NK-92 (cell line): ENCODE measurements around the gene PARD3B.

ENCODE experiments used
- DNase-seq: peaks from one replicate; lab custom pipeline; 2025; ENCODE audit not compliant: unreplicated experiment; lab: John Stamatoyannopoulos, UW

PARD3B gene

DNA sequence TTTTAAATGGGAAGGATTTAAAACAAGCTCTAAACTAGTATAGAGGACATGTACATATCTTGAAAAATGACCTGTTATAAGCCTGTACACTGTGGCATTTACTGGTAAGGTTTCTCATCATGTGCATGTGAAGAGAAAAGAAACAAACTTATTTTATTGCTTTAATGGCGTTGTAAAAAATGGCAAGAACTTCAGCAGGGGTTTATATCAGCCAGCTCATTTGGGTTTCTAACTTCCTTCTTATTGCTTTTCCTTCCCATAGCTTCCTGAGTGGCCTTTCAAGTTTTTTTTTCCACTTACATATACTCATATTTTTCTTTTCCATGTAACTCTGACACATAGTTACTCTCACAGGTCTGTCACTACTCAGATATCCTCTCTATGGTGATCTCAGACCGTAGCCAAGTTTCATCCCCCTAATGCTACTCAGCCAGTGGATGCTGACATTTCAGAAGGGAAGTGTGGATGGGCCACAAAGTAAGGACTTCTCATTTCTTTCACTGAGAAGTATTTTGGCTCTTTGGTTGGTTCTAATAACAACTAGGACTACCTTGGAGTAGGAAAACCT, 198.2 kb downstream of the PARD3B start:
- DNase-seq: no peak

DNA sequence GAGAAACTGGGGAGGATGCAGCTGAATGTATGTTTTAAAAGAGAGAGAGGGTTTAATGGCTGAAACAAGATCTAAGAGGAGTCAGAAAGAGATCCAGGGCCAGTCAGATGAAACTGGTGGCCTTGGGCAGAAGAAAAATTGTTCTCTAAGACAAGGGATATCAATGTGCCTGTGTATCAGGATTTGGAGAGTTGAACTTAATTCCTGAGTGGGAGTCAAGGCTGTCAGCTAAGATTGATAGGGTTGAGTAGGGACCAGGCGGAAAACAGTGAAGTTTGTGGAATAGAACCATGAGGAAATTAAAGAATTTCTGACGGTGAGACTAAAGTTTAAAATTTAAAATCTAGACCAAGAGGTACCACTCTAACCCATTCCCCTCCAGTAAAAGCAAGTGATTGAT, 199.2 kb downstream of the PARD3B start:
- no peak for DNase-seq

DNA sequence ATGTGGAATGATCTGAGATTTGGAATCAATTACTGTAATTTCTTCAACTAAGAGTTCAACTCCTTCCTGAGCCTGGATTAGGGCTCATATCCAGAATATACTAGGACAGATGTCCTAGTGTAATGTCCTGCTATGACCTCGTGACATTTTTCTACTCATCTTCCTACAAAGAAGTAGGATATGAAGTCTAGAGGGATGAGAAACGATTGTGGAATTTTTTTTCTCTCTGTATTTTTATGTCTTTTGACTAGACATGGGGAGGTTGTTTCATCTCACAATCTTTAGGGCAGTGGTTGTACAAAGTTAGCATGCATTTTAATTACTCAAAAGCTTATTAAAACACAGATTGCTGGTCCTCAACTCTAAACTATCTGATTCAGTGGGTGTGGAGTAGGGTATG, 203.0 kb downstream of the PARD3B start:
- no peak for DNase-seq

DNA sequence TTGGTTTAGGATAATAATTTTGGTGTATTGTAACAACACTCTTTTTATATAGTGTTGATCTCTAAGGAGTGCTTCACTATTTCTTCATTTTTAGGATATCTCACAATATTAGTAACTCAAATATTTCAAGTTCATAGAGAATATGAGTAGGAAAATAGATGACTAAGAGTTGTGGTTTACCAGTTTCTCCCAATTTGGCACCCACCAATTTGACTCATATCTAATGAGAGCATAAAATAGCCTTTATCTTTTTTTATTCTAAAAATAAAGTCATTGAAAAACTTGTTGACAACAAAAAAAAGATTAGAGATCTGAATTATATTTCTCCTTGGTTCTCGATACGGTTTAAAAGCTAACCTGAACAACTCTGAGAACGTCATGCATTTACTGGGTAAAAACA, 204.0 kb downstream of the PARD3B start:
- DNase-seq: no peak

DNA sequence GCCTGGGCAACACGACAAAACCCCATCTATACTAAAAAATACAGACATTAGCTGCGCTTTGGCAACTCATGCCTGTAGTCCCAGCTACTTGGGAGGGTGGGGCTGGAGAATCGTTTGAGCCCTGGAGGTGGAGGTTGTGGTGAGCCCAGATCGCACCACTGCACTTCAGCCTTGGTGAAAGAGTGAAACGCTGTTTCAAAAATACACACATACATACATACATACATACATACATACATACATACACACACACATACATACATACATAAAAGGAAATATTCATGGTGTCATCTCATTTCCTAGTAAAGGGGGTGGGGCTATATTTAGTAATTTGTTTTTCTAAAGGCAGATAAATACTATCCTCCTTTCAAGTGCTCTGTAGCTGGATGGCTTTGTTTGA, 205.1 kb downstream of the PARD3B start:
- DNase-seq: no peak

DNA sequence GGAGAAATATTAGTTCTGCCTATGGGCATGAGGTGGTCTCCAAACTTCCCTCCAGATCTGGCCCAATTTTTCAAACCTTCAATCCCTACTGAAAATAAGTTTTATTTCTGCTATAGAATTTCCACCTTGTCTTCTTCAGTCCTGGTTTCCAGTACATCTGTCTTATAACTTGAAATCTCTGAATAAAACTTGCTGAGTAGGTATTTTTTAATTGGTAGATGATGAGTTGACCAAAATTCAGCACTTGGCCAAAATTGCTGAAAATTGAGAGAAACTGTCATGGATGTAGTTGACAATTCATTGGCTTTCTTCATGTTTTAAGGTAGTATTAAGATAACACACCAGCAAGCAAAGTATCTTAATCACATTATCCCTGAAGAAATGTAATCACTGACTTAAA, 206.2 kb downstream of the PARD3B start:
- DNase-seq: no peak

DNA sequence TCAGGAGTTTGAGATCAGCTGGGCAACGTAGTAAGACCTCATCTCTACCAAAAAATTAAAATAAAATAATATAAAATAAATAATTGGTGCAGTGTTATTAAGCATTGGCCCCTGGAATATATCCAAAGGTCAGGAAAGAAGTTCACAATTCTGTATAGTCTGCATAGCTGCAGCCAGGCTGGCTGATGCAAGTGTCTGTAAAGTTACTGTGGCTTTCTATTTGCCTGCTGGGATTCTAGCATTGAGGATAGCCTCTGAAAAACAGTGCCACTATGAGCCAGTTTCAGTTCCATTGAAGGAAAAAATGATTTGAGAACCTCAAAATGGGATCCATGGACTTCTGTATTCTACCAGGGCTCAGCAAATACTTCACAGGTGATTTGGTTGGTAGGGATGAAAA, 208.6 kb downstream of the PARD3B start:
- no peak for DNase-seq

DNA sequence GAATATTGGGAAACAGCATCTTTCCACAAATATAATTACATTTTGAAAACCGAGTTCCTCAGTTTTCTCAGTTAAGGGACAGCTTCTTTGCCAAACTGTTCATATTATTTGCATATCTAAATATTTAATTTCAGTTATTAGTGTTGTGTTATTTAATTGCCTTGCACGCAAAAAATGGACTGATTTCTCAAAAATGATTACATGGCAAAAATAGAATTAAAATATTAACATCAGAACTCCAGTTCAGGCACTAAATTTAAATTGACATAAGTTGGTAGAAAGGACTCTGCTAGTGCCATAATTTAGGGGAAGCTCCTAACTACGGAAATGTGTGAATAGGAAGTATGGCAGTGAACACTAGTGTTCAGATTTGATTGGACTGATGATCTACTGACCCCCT, 209.6 kb downstream of the PARD3B start:
- no peak for DNase-seq

DNA sequence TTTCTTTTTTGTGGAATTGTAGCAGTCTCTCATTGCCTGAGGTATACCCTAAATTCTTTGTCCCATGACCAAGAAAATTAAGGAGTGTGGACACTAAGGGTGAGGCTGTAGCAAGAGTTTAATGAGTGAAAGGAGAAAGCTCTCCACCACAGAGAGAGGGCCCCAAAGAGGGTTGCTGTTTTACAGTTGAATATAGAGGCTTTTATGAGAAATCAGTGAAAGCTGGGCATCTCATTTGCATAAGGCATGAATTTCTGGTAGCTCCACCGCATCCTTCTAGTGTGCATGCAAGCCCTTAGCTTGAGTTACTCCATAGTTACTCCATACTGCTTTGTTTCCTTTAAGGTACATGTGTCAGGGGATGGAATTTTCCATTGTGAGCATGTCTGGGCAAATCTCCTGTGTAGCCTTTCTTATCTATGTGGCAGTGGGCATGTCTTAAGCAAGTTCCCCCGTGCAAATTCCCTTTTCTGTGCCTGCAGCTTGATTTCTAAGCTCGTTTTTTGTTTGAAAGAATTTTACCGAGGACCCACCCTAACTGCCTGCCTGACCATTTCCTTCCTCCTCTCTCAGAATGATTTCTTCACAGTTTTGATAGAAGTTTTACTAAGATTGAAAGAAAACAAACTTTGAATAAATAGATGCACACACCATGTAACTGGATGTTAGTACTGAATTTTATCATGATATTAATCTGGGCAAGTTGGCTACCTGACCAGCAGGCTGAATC, 218.9 kb downstream of the PARD3B start:
- DNase-seq: no peak

DNA sequence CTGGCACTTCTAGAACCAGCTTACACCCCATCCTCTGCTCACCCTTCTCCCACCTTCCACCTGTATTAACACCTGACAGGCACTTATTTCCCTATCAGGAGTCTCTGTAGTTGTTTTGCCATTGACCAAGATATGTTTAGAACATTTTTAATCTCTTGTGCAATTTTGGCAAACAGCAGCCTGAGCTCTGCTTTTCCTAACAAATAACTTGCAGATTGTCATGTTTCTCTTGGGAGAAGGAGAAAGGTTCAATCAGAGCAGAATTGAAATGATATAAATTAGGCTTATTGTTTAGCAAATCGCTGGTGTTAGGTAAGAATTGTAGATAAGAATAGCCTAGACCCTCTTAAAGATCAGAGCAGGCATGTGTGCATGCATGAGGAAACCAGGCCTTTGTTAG, 225.5 kb downstream of the PARD3B start:
- DNase-seq: no peak

DNA sequence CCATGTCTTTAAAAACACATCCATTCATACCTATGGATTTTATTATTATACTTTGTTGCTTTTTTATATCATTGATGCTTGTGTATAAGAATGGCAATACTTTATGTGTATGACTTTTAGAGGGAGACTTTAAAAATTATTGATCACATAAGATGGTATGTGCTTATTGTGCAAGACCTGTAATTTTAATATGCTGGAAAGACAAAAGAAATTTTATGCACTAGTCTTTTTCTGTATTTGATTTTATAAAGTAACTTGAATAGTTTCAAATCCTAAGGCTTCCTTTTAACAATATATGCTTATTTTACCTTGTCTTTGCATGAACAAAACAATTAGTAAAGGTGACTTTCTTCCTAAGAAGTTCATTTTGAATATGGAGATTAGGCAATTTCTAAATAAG, 226.4 kb downstream of the PARD3B start:
- DNase-seq: no peak

DNA sequence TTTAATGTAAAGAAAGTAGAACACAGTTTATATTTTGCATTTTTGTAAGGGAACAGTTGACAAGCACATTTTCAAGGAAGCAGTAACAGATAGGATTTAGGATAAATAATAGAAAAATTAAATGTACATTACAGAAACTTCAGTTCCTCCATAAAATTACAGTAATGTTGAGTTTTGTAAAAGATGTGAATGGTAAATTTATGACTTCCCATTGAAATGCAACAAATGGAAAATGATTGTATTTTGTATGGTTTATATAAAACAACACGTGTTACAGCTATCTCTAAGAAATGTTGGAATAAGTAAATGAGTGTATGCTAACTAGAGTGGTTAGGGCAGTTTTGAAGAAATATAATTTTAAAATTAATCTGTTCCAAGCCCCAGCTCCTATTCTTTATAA, 227.3 kb downstream of the PARD3B start:
- DNase-seq: no peak

DNA sequence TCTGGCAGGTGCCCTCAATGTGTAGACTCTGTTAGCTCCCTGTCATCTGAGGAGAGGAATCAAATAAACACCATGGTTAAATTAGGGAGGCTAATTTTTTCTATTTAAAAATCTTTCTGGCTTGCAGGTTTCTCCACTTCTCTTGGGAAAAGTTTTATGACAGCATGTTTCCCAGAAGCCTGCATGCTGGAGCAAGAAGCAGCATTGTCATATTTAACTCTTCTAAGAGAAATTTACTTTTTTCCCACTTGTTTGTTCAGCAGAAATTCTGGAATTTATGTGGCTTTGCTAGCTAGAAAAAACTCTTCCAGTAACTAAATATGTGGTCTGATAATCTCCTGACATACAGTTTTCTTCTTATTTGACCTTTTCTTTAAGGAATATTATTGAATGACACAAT, 230.5 kb downstream of the PARD3B start:
- DNase-seq: no peak

DNA sequence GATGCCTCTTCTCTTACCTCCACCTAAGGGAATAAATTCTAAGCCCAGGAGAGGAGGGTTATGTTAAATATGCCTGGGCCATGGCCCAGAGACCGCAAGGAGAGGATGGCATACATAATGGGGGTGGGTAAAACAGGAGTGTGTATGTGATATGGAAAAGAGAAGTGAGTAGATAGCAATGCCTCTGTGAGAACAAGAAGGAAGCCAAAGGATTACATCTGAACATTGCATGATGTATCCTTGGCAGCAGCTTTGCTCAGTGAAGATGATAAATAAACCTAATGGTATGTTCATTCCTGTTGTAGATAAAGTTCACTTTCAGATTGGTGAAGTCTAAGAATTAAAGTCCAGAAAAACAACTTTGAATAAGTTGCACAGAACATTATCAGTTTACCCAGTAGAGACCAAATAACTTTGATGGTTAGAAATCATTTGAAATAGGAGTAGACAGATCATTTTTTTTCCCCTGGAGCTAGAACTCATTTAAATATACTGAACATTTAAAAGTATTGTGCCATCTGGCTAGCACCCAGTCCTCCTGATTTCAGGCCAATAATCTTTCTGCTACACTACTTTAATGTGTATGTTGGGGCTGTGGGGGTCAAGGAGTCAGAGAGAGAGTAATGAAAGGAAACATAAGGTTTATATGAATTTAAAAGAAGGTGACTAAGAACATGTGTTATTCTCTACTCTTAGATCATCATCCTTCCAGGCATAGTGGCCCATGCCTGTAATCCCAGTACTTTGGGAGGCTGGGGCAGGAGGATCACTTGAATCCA, 231.7 kb downstream of the PARD3B start:
- no peak for DNase-seq

DNA sequence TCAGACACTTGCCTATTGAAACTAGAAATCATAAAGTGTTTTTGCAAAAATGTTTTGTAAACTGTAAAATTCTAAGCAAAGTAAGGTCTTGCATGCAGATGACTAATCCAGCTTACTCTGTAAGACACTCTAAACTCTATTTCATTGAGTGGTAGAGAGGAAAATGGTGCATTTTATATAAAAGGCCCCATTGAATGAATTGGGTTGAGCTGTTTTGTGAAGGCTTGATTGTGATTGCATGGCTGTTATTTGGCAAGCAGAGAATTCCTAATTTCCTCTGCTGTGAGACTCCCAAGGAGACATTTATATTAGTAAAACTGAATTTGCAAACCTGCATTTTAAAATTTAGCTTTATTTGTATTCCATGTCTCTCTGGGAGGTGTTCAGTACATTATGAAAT, 234.5 kb downstream of the PARD3B start:
- DNase-seq: no peak

DNA sequence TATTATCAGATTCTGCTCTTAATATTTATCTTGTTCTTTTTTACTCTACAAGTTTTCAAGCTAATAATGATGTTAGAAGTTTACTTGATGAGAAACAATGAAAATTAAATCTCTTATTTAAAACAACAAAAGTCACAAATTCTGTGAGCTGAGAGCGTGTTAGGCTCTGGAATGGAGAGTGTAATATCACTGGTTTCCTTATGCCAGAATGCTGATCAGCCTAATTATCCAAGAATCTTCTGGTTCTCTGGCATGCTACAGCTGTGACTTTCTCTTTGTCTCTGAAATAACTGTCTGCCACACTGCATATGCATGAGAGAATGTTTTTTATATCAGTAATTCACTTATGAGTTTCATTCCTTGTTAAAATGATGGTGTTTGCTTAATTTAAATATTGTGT, 236.7 kb downstream of the PARD3B start:
- DNase-seq: no peak

DNA sequence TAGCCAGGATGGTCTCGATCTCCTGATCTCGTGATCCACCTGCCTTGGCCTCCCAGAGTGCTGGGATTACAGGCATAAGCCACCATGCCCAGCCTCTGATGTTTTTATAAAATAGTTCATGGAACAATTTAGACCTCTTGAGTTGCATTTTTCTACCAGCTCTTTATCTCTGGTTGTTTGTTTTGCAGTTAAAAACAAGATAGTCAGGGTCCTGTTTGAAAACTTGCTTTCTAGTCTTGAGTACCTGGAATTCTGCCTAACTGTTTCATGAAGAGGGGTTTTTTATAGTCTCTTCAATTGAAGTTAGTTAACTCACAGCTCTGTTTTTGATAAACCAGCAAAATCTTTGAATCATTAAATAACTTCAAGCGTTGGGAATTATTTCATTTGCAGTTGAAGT, 244.8 kb downstream of the PARD3B start:
- DNase-seq: no peak

DNA sequence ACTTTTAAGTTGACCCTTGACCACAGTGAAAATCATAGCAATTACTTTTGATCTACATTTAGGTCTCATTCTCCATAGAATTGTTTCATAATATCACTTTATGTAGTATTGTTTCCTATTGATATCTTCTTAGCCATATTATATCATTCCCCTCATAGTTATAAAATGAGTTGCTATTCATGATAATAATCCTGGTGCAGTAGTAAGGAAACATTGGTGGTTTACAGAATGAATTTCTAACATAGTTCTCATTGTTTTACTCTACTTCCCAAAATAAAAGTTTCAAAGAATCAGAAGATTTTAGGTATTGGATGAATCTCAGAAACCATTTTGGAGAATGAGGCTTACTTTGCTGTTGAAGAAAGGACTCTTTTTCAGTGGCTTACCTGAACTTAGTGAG, 246.0 kb downstream of the PARD3B start:
- DNase-seq: no peak

DNA sequence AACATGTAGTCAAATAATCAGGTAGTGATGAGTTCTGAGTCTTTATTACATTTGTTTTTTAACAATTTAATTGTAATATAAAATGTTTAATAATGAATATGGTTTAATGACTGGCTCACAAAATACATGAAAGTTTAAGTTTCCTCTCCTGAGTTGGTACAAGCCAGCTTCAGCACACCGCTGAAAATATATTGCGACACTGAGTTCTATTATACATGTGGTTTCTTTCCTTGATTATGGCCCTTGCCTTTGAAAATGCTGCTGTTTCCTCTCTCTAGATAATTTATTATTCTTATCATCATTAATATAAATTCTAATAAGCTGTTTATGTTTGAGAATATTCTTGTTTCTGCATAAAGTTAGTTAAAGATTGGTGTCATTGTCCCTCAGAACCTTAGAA, 249.3 kb downstream of the PARD3B start:
- no peak for DNase-seq

DNA sequence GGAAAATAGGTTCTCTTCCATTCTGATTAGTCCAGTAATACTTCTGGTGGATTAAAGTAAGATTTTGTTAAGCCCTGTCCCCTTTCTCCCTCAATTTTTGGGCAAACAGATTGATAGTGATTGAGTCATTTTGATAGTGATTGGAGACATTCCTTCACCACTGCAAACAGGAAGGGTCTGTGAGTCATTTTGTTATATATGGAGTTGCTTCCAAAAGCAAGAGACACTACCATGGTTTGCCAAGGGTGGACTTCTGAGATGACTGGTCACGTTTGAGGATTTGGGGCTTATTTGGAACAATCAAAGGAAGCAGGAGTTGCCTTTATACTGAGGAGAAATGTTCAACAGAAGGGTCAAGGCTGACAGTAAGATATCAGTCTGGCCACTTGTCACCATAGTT, 249.9 kb downstream of the PARD3B start:
- DNase-seq: no peak

DNA sequence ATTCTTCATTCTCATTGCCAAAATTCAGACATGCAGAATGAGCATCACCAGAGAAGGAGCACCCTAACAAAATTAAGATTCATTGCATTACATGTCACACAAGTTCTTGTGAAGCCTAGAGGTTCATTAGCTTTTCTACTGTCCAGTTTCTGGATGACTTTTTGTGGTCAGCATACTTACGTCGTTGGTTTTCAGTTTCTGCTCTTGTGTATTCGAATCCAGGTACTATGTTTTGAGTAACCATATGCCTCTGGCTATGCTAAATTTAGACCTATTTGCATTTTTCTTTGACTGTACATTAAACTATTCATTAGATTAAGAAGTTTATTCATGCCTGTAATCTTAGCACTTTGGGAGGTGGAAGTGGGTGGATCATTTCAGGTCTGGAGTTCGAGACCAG, 251.3 kb downstream of the PARD3B start:
- DNase-seq: no peak

DNA sequence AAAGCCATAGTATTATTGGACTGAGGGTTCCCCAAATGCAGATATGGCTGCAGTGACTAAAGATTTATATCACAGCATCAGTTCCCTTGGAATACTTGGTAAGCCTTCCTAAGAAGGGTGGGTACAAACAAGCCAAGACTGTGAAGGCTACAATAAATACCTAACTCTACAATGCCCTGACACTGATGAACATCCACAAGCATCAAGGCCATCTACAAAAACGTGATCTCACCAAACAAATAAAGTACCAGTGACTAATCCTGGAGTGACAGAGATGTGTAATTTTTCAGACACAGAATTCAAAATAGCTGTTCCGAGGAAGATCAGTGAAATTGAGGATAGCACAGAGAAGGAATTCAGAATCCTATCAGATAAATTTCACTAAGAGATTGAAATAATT, 254.5 kb downstream of the PARD3B start:
- no peak for DNase-seq
